ENCODE measurements around the gene GPX4. TPM values are rescaled to one million over a fixed set of nuclear protein-coding genes. Genes with fewer than 3 reads are reported as not detected.

The GPX4 gene
- total and polyA plus RNA-seq, 3 donors from 2014 or later = 1,153 to 1,893 (median 1,773) TPM

- Histone ChIP-seq H3K4me3 (no peak overlapping the region), H3K27me3 (no peaks in the 10 kb centered on the region), H3K36me3 (ENCODE audit: low read depth, missing control alignments) (no peaks in the 10 kb centered on the region), H3K4me1 (peaks cover 5% of the 10 kb centered on the region), H3K9me3 (no peaks in the 10 kb centered on the region), H3K27ac (no peak overlapping the region)
- no peak for TF ChIP-seq POLR2A (IDR thresholded peaks at IDR 0.05)
- TF ChIP-seq CTCF (IDR thresholded peaks at IDR 0.05) = no peak
- whole genome bisulfite sequencing, 2 donors = 90 to 93% methylated on average over 27 to 39 of the region's 39 CpGs
- no peak for DNase-seq
- intact Hi-C loops (cut with DNase I; ENCODE audit: low total_unique reads) = no loop called here
Observed at GRCh38 chr19:1140272-1141027, 36.7 kb downstream of the GPX4 start.

- no peaks in the 10 kb centered on the region for H3K36me3 ChIP-seq (ENCODE audit: low read depth, missing control alignments)
- no peak for DNase-seq
Observed at GRCh38 chr19:1141944-1142343, 38.1 kb downstream of the GPX4 start.

GRCh38 chr19:1143828-1144399, 40.1 kb downstream of the GPX4 start:
- H3K27ac ChIP-seq = no peak overlapping the region
- no peak for DNase-seq
- no peaks in the 10 kb centered on the region for H3K36me3 ChIP-seq (ENCODE audit: low read depth, missing control alignments)
- TF ChIP-seq CTCF (IDR thresholded peaks at IDR 0.05) (no peak), POLR2A (IDR thresholded peaks at IDR 0.05) (no peak)
- H3K27me3 ChIP-seq = no peaks in the 10 kb centered on the region
- H3K4me1 ChIP-seq = no peaks in the 10 kb centered on the region
- WGBS, 2 donors = 96 to 97% methylated on average over 17 to 28 of the region's 33 CpGs
- intact Hi-C loops (cut with DNase I; ENCODE audit: low total_unique reads) = no loop called here
- H3K9me3 ChIP-seq = no peaks in the 10 kb centered on the region
- no peak overlapping the region for H3K4me3 ChIP-seq

More at GRCh38 chr19:1141944-1142343, 38.1 kb downstream of the GPX4 start:
- no peak overlapping the region for H3K27ac ChIP-seq
- TF ChIP-seq CTCF (IDR thresholded peaks at IDR 0.05) (no peak), POLR2A (IDR thresholded peaks at IDR 0.05) (no peak)
- no peak overlapping the region for H3K4me3 ChIP-seq
- H3K4me1 ChIP-seq = no peaks in the 10 kb centered on the region
- H3K9me3 ChIP-seq = no peaks in the 10 kb centered on the region
- WGBS, 2 donors = 76 to 86% methylated on average over 5 of the region's 5 CpGs
- H3K27me3 ChIP-seq = no peaks in the 10 kb centered on the region
- intact Hi-C loops (cut with DNase I; ENCODE audit: low total_unique reads) = no loop called here

GRCh38 chr19:1144741-1145140, 40.9 kb downstream of the GPX4 start:
- intact Hi-C loops (cut with DNase I; ENCODE audit: low total_unique reads) = no loop called here
- no peaks in the 10 kb centered on the region for H3K36me3 ChIP-seq (ENCODE audit: low read depth, missing control alignments)

More at GRCh38 chr19:1144741-1145140, 40.9 kb downstream of the GPX4 start:
- TF ChIP-seq POLR2A (IDR thresholded peaks at IDR 0.05) = no peak
- no peak for TF ChIP-seq CTCF (IDR thresholded peaks at IDR 0.05)
- WGBS, 2 donors = 93 to 96% methylated on average over 1 of the region's 1 CpG
- Histone ChIP-seq H3K9me3 (no peaks in the 10 kb centered on the region), H3K4me1 (no peaks in the 10 kb centered on the region), H3K27ac (no peak overlapping the region), H3K4me3 (no peak overlapping the region), H3K27me3 (no peaks in the 10 kb centered on the region)
- no peak for DNase-seq

Data from testis (tissue), 3 donors.